ENCODE data around the gene AK5.

DNA sequence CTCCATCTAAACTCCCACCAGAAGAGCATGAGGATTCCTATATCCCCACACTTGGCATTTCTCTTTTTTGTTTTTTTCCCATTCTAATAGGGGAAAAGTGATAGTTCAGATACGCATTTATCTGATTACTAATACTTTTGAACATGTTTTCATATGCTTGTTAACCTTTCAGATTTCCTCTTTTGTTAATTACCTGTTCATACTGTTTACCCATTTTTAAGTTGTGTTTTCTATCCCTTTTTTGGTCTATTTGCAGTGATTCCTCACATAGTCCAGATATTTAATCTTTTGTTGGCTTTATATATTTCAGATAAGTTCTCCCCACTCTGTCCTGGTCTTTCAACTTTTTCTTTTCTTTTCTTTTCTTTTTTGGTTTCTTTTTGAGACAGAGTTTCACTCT lies 49.0 kb upstream of the AK5 start:
- TF ChIP-seq EZH2 (IDR thresholded peaks at IDR 0.05; ENCODE audit: low read length, unreplicated experiment) (no peak), CTCF (conservative IDR thresholded peaks at IDR 0.05; ENCODE audit: low read depth, low read length) (no peak), EZH2phosphoT487 (IDR thresholded peaks at IDR 0.05; ENCODE audit: borderline replicate concordance, low read length) (no peak)
